Effector CD4-positive, alpha-beta T cell (primary cell): ENCODE results near the gene CNNM3.

Source experiments
- DNase-seq: peaks from one replicate; pipeline ENCODE4 v3.0.0-alpha.2; 2020

The CNNM3 gene

GRCh38 chr2:96866149-96866548, 50.1 kb downstream of the CNNM3 start:
- no peak for DNase-seq

GRCh38 chr2:96866586-96866985, 50.5 kb downstream of the CNNM3 start:
- DNase-seq: no peak

- no peak for DNase-seq
These were observed 51.1 kb downstream of the CNNM3 start for GRCh38 chr2:96866986-96867755.

- DNase-seq: no peak
These were observed 51.9 kb downstream of the CNNM3 start for GRCh38 chr2:96867756-96868554.

GRCh38 chr2:96868555-96869280, 52.6 kb downstream of the CNNM3 start:
- DNase-seq: peak; percentile 48

GRCh38 chr2:96869281-96869821, 53.3 kb downstream of the CNNM3 start:
- no peak for DNase-seq

GRCh38 chr2:96869822-96870625, 54.0 kb downstream of the CNNM3 start, which contains the start of gene SEMA4C:
SEMA4C (minus strand) TSS chr2:96870080; CDS start chr2:96867886, 2,194 bp downstream.
- DNase-seq: peak; percentile 58

GRCh38 chr2:96870626-96871255, 54.7 kb downstream of the CNNM3 start:
- DNase-seq: peak; percentile 50

GRCh38 chr2:96872591-96873349, 56.7 kb downstream of the CNNM3 start:
- no peak for DNase-seq

GRCh38 chr2:96873651-96874096, 57.6 kb downstream of the CNNM3 start:
- DNase-seq: no peak

- DNase-seq: no peak
These were observed 58.2 kb downstream of the CNNM3 start for GRCh38 chr2:96874198-96874831.

- DNase-seq: no peak
These were observed 59.6 kb downstream of the CNNM3 start for GRCh38 chr2:96875498-96876268.

GRCh38 chr2:96876269-96877041, 60.4 kb downstream of the CNNM3 start:
- no peak for DNase-seq

GRCh38 chr2:96877042-96877451, 61.0 kb downstream of the CNNM3 start:
- DNase-seq: no peak

- no peak for DNase-seq
These were observed 61.6 kb downstream of the CNNM3 start for GRCh38 chr2:96877631-96878092.

- no peak for DNase-seq
These were observed 62.1 kb downstream of the CNNM3 start for GRCh38 chr2:96878171-96878570.

GRCh38 chr2:96878796-96879544, 62.9 kb downstream of the CNNM3 start:
- DNase-seq: no peak
